Fibroblast of lung (primary cell): ENCODE results near the gene LINC00305. TPM values are rescaled to one million over a fixed set of nuclear protein-coding genes. Genes with fewer than 3 reads are reported as not detected.

ENCODE experiments used
- DNase-seq, 2 donors: peaks; one replicate each; pipeline versions ENCODE4 v3.0.0 to v3.0.0-alpha.2; 2010; ENCODE audit warnings: low read depth in 2 of 2
- H2AFZ ChIP-seq: 2 replicates; pipeline ENCODE4 v1.5.1; 2012; ENCODE audit warnings: low read length, control low read depth, inconsistent platforms
- H3K27ac ChIP-seq: 2 replicates; pipeline ENCODE4 v1.5.1; 2011; ENCODE audit warnings: low read length, control low read depth; ENCODE audit not compliant: insufficient read depth
- H3K27me3 ChIP-seq: 2 replicates; pipeline ENCODE4 v1.5.1; 2011; ENCODE audit warnings: mild to moderate bottlenecking, low read length; ENCODE audit not compliant: control insufficient read depth, insufficient read depth
- H3K36me3 ChIP-seq: 2 replicates; pipeline ENCODE4 v1.5.1; 2011; ENCODE audit warnings: low read length; ENCODE audit not compliant: control insufficient read depth, insufficient read depth
- H3K4me1 ChIP-seq: 2 replicates; pipeline ENCODE4 v1.5.1; 2011; ENCODE audit warnings: low read length; ENCODE audit not compliant: control insufficient read depth, insufficient read depth; ENCODE audit errors: extremely low read depth
- H3K4me2 ChIP-seq: 2 replicates; pipeline ENCODE4 v1.5.1; 2011; ENCODE audit warnings: low read length, control low read depth; ENCODE audit not compliant: insufficient read depth; ENCODE audit errors: extremely low read depth
- H3K4me3 ChIP-seq, 4 experiments: fragments of 200-600 bp in 1 of 4; sonication (generic) in 1 of 4; replicated peaks in 1 of 4; 2 replicates each; pipeline ENCODE4 v1.5.1; 2011 to 2016; ENCODE audit warnings: low read length in 4 of 4, low read depth in 3 of 4, mild to moderate bottlenecking in 3 of 4, control low read depth in 2 of 4, inconsistent platforms in 1 of 4, mixed read lengths in 1 of 4; ENCODE audit not compliant: insufficient read depth in 1 of 4; ENCODE audit errors: control extremely low read depth in 1 of 4
- H3K79me2 ChIP-seq: 2 replicates; pipeline ENCODE4 v1.5.1; 2012; ENCODE audit warnings: mild to moderate bottlenecking, low read length, inconsistent platforms; ENCODE audit not compliant: control insufficient read depth, insufficient read depth
- H3K9ac ChIP-seq: 2 replicates; pipeline ENCODE4 v1.5.1; 2011; ENCODE audit warnings: mild to moderate bottlenecking, low read length, control low read depth; ENCODE audit not compliant: insufficient read depth
- H3K9me3 ChIP-seq: 2 replicates; pipeline ENCODE4 v1.5.1; 2012; ENCODE audit warnings: low read depth, low read length; ENCODE audit not compliant: control insufficient read depth, insufficient read depth
- H4K20me1 ChIP-seq: 2 replicates; pipeline ENCODE4 v1.5.1; 2011; ENCODE audit warnings: low read length; ENCODE audit not compliant: control insufficient read depth, insufficient read depth; ENCODE audit errors: extremely low read depth
- EZH2 ChIP-seq: IDR thresholded peaks from 2 replicates; pipeline ENCODE4 v1.5.1; 2012; ENCODE audit warnings: low read length, control low read depth, mild to moderate bottlenecking; ENCODE audit errors: missing control alignments
- polyA plus RNA-seq, 2 donors: library from polyadenylated mRNA; depleted of rRNA in 1 of 2; stranded (reverse) in 1 of 2; unstranded in 1 of 2; fragments of >200 nt; gene quantifications; 2 replicates each; pipeline ENCODE4 v1.2.1, GENCODE V29; 2011 to 2012; ENCODE audit warnings: missing spikeins in 1 of 2
- total RNA-seq: library from RNA; depleted of rRNA; stranded (reverse); fragments of >200 nt; gene quantifications from 2 replicates; pipeline ENCODE4 v1.2.1, GENCODE V29; 2014
- TF ChIP-seq, protein P1 (sequence below), 2 donors: IDR thresholded peaks in 1 of 2; conservative IDR thresholded peaks in 1 of 2; 1 replicate in 1 of 2; 2 replicates in 1 of 2; pipeline ENCODE4 v1.5.1; 2011 to 2012; ENCODE audit warnings: low read length in 2 of 2, control low read depth in 1 of 2, inconsistent platforms in 1 of 2, low read depth in 1 of 2, mild to moderate bottlenecking in 1 of 2

Gene LINC00305
- total and polyA plus RNA-seq, 2 donors (not counting 1 experiment from before 2014, with no cell fraction given): not detected

- no peaks in the 10 kb centered on the region for H3K9me3 ChIP-seq
- no peaks in the 10 kb centered on the region for H3K4me1 ChIP-seq
- no peak overlapping the region for H3K9ac ChIP-seq
- no peaks in the 10 kb centered on the region for H4K20me1 ChIP-seq
- no peaks in the 10 kb centered on the region for H3K79me2 ChIP-seq
- no peak overlapping the region for H2AFZ ChIP-seq
- no peak for TF ChIP-seq EZH2
- TF ChIP-seq, protein P1, sequence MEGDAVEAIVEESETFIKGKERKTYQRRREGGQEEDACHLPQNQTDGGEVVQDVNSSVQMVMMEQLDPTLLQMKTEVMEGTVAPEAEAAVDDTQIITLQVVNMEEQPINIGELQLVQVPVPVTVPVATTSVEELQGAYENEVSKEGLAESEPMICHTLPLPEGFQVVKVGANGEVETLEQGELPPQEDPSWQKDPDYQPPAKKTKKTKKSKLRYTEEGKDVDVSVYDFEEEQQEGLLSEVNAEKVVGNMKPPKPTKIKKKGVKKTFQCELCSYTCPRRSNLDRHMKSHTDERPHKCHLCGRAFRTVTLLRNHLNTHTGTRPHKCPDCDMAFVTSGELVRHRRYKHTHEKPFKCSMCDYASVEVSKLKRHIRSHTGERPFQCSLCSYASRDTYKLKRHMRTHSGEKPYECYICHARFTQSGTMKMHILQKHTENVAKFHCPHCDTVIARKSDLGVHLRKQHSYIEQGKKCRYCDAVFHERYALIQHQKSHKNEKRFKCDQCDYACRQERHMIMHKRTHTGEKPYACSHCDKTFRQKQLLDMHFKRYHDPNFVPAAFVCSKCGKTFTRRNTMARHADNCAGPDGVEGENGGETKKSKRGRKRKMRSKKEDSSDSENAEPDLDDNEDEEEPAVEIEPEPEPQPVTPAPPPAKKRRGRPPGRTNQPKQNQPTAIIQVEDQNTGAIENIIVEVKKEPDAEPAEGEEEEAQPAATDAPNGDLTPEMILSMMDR (conservative IDR thresholded peaks at IDR 0.05 in 1 of 2, IDR thresholded peaks at IDR 0.05 in 1 of 2; ENCODE audit: low read depth in 1 of 2, low read length in 2 of 2): no peak
- no peak overlapping the region for H3K27ac ChIP-seq
- no peak overlapping the region for H3K4me3 ChIP-seq
- no peak for DNase-seq
- no peaks in the 10 kb centered on the region for H3K27me3 ChIP-seq
- H3K36me3 ChIP-seq: no peaks in the 10 kb centered on the region
- H3K4me2 ChIP-seq: no peak overlapping the region
Measured at GRCh38 chr18:64118406-64118805, 30.5 kb downstream of the LINC00305 start.

- Histone ChIP-seq H2AFZ (no peak overlapping the region), H3K4me3 (no peak overlapping the region), H3K36me3 (no peaks in the 10 kb centered on the region), H3K4me2 (no peak overlapping the region), H4K20me1 (no peaks in the 10 kb centered on the region), H3K27ac (no peak overlapping the region), H3K27me3 (no peaks in the 10 kb centered on the region), H3K4me1 (no peaks in the 10 kb centered on the region), H3K9ac (no peak overlapping the region), H3K9me3 (no peaks in the 10 kb centered on the region), H3K79me2 (no peaks in the 10 kb centered on the region)
- DNase-seq: no peak
- TF ChIP-seq, protein P1 (conservative IDR thresholded peaks at IDR 0.05 in 1 of 2, IDR thresholded peaks at IDR 0.05 in 1 of 2; ENCODE audit: low read depth in 1 of 2, low read length in 2 of 2): no peak
- no peak for TF ChIP-seq EZH2
Measured at GRCh38 chr18:64116571-64117175, 32.2 kb downstream of the LINC00305 start.

- Histone ChIP-seq H3K4me2 (no peak overlapping the region), H3K36me3 (no peaks in the 10 kb centered on the region), H3K27ac (no peak overlapping the region), H3K9ac (no peak overlapping the region), H3K9me3 (no peaks in the 10 kb centered on the region), H3K79me2 (no peaks in the 10 kb centered on the region), H2AFZ (no peak overlapping the region), H4K20me1 (no peaks in the 10 kb centered on the region), H3K4me3 (no peak overlapping the region), H3K4me1 (no peaks in the 10 kb centered on the region), H3K27me3 (no peaks in the 10 kb centered on the region)
- no peak for DNase-seq
- TF ChIP-seq EZH2: no peak
- TF ChIP-seq, protein P1 (conservative IDR thresholded peaks at IDR 0.05 in 1 of 2, IDR thresholded peaks at IDR 0.05 in 1 of 2; ENCODE audit: low read depth in 1 of 2, low read length in 2 of 2): no peak
Measured at GRCh38 chr18:64115881-64116280, 33.0 kb downstream of the LINC00305 start.
